HG02885 (cell line): ENCODE data around the gene DHDH.
"Not testable (repeated sequence)": the region's sequence is repeated elsewhere in the genome, so short reads cannot be mapped to it uniquely, and the experiment has no call there.

Source experiments
- ATAC-seq: cut with Tn5 transposase; IDR thresholded peaks from one replicate; pipeline ENCODE4 v1.9.1; 2021; ENCODE audit warnings: mild to moderate bottlenecking; ENCODE audit not compliant: unreplicated experiment, poor library complexity

Gene DHDH

DNA sequence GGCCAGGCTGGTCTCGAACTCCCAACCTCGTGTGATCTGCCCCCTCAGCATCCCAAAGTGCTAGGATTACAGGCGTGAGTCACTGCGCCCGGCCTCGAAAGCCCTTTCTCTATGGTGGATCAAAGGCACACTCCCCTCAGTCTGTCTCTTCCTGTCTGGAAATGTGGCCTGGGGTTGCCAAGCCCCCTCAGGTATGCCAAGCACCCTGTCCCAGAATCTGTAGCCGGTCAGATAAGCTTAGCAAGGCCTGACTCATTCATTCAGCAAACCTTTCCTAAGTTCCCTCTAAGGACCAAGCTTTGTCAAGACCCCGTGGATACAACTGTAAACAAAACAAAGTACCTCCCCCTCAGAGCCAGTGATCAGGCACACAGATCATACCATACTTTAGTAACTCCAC is 19.3 kb upstream of the DHDH start:
- ATAC-seq = no peak

DNA sequence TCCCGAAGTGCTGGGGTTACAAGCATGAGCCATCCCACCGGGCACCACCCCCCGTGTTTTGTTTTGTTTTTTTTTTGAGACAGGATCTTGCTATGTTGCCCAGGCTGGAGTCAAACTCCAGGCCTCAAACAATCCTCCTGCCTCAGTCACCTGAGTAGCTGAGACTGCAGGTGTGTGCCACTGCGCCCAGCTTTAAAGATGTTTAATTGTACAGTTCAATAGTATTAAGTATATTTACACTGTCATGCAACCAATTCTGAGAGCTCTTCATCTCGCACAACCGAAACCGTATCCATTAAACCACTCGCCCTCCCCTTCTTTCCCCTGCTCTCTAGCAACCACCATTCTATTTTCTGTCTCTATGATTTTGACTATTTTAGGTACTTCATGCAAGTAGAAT is 17.7 kb upstream of the DHDH start:
- ATAC-seq = no peak

DNA sequence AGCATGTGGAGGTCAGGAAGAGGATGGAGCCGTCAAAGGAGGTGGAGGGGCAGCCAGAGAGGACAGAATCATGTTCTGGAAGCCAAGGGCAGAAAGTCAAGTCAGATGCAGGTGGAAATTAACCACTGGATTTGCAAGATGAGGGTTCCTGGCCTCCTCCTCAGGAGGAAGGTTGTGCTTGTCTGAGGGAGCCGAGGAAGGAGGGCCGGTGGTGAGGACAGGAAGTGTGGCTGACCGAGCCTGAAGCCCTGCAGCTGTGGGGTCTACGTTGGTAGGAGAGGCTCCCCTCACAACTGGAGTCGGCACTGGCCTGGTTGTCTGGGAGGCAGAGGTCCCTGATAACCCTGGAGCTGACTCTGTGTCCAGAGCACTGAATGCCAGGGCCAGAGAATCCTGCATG is 15.4 kb upstream of the DHDH start:
- ATAC-seq = no peak

DNA sequence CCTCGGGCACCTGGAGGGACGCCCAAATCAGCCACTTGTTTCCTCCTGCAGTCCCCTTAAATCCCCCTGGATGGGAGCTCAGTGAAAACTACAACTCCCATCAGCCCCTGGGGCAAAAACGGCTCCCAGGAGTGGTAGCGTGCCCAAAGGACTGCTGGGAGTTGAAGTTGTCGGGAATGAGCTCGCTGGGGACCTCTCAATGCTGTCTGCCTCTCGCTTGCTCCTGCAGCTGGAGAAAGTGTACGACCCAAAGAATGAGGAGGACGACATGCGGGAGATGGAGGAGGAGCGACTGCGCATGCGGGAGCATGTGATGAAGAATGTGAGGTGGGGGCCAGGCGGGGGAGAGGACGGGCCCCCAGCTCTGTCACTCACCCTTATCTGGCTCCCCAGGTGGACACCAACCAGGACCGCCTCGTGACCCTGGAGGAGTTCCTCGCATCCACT is 14.7 kb upstream of the DHDH start:
- no peak for ATAC-seq

DNA sequence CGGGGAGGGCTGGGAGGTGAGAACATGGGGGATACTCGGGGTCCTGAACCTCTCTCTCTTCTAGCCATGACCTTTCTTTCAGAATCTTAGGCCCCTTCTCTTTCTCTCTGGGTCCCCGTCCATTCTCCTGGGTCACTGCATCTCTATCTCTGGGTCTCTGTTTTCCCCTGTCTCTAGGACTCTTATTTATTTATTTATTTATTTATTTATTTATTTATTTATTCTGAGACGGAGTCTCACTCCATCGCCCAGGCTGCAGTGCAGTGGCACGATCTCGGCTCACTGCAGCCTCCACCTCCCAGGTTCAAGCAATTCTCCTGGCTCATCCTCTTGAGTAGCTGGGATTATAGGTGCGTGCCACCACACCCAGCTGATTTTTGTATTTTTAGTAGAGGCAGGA is 14.2 kb upstream of the DHDH start:
- ATAC-seq = not testable (repeated sequence)

GRCh38 chr19:48920949-48921348 is 12.6 kb upstream of the DHDH start:
- no peak for ATAC-seq

GRCh38 chr19:48921721-48922500 is 11.6 kb upstream of the DHDH start:
- no peak for ATAC-seq

DNA sequence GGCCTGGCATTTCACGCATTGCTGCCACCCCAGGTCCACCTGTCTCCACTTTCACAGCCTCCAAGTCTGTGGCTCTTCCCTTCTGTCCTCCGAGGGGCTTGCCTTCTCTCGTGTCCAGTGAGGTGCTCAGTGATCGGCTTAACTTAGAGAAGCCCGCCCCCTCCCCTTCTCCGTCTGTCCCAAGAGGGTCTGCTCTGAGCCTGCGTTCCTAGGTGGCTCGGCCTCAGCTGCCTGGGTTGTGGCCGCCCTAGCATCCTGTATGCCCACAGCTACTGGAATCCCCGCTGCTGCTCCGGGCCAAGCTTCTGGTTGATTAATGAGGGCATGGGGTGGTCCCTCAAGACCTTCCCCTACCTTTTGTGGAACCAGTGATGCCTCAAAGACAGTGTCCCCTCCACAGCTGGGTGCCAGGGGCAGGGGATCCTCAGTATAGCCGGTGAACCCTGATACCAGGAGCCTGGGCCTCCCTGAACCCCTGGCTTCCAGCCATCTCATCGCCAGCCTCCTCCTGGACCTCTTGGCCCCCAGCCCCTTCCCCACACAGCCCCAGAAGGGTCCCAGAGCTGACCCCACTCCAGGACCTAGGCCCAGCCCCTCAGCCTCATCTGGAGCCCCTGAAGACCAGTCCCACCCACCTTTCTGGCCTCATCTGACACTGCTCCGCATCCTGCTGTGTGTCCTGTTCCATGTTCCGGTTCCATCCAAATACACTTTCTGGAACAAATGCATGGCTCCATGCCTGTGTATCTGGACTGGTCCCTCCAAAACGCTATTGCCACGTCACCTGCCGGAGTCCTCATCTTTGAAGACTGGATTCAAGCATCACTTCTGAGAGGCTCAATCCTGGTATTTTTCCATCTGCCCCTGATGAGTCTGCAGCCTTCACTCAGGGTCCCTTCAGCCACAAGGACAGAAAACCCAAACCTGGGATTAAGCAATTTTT is 10.7 kb upstream of the DHDH start:
- ATAC-seq = no peak

DNA sequence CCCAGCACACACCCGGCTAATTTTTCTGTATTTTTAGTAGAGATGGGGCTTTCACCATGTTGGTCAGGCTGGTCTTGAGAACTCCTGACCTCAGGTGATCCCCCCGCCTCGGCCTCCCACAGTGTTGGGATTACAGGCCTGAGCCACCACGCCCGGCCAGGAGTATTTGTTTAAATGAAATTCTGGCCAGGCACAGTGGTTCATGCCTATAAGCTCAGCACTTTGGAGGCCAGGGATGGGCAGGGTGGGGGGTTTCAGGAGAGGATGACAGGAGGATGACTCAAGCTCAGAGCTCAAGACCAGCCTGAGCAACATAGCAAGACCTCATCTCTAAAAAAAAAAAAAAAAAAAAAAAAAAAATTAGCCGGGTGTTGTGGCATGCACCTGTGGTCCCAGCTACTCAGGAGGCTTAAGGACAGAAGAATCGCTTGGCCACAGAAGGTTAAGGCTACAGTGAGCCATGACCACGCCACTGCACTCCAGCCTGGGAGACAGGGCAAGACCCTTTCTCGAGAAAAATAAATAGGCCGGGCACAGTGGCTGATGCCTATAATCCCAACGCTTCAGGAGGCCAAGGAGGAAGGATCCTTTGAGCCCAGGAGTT is 8.2 kb upstream of the DHDH start:
- ATAC-seq = no peak

DNA sequence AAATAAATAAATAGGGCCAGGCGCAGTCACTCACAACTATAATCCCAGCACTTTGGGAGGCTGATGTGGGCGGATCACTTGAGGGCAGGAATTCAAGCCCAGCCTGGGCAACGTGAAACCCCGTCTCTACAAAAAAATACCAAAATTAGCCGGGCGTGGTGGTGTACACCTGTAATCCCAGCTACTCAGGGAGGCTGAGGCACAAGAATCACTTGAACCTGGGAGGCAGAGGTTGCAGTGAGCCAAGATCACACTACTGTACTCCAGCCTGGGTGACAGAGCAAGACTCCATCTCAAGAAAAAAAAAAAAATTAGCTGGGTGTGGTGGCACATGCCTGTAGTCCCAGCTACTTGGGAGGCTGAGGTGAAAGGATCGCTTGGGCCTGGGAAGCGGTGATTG is 7.6 kb upstream of the DHDH start:
- ATAC-seq = not testable (repeated sequence)

- ATAC-seq = no peak
These were observed 6.6 kb upstream of the DHDH start for GRCh38 chr19:48926909-48927308.

GRCh38 chr19:48927692-48928091 is 5.8 kb upstream of the DHDH start:
- ATAC-seq = not testable (repeated sequence)

DNA sequence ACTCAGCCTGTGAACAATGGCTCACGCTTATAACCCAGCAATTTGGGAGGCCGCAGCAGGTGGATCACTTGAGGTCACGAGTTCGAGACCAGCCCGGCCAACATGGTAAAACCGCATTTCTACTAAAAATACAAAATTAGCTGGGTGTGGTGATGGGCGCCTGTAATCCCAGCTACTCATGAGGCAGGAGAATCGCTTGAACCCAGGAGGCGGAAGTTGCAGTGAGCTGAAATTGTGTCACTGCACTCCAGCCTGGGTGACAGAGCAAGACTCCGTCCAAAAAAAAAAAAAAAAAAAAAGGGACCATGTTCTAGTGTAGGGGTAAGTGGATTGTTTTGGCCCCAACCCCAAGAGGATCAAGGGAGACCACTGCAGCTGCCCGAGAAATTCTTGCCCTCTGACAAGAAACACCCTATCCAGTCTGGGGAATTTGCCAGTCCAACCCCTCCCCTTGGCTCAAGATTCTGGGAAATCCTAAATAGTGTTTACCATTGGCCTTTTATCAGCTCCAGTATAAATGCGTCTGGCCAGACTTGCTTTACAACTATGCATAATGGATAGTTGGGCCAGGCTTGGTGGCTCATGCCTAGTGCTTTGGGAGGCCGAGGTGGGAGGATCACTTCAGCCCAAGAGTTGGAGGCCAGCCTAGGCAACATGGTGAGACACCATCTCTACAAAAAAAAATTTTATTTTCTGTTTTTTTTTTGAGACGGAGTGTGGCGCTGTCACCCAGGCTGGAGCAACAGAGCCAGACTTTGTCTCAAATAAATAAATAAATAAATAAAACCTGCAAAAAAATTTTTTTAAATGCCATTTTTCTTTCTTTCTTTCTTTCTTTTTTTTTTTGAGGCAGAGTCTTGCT is 5.1 kb upstream of the DHDH start:
- ATAC-seq = no peak

- ATAC-seq = no peak
These were observed 1.3 kb downstream of the DHDH start for GRCh38 chr19:48934837-48935236.

DNA sequence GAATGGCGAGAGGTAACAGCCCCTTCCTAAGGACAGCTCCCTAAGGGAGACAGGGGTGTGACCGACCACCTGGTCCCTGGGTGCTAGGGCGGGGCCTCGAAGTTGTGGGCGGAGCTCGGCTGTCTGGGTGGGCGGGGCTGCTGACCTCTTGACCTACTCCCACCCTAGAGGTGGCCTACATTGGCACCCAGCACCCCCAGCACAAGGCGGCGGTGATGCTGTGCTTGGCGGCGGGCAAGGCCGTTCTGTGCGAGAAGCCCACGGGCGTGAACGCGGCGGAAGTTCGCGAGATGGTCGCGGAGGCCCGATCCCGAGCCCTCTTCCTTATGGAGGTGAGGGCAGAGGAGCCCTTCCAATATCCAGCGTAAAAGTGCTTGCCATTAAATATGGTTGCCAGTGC is 2.4 kb downstream of the DHDH start:
- no peak for ATAC-seq

GRCh38 chr19:48938256-48938655 is 4.8 kb downstream of the DHDH start:
- ATAC-seq = no peak

DNA sequence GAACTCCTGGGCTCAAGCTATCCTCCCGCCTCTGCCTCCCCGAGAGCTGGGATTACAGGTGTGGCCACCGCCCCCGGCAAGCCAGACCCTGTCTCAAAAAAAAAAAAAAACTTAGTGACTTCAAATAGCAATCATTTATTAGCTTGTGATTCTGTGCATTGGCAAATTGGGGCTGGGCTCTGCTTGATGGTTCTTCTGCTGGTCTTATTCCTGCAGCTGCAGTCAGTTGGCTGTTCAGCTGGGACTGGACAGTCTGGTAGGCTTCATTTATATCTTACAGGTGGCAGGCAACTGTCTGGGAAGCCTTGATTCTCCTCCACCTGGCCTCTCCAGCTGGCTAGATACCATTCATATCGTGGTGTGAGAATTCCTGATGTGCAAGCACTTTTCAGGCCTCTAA is 7.4 kb downstream of the DHDH start:
- ATAC-seq = no peak

DNA sequence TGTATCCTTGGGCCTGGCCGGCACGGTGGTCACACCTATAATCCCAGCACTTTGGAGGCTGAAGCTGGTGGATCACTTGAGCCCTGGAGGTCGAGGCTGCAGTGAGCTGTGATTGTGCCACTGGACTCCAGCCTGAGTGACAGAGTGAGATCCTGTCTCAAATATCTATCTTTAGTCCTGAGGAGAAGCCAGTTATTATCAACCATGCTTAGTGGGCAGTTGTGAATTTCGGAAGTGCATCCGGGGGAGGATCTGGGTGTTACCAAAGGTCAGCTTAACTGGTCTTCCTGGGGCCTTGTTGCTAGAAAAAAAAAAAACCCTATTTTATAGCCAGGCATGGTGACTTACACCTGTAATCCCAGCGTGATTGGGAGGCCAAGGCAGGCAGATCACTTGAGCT is 9.6 kb downstream of the DHDH start:
- ATAC-seq = no peak

DNA sequence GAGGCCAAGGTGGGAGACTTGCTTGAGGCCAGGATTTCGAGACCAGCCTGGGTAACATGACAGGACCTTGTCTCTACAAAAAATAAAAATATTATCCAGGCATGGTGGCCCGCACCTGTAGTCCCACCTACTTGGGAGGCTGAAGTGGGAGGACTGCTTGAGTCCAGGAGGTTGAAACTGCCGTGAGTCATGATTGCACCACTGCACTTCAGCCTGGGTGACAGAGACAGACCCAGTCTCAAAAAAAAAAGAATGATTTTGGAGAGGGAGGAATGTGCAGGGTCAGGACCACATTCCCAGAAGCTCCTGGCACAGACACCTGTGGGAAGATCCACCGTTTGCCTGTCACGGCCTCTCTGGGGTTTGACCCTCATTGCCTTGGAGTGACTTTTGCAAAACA is 11.9 kb downstream of the DHDH start:
- ATAC-seq = no peak

DNA sequence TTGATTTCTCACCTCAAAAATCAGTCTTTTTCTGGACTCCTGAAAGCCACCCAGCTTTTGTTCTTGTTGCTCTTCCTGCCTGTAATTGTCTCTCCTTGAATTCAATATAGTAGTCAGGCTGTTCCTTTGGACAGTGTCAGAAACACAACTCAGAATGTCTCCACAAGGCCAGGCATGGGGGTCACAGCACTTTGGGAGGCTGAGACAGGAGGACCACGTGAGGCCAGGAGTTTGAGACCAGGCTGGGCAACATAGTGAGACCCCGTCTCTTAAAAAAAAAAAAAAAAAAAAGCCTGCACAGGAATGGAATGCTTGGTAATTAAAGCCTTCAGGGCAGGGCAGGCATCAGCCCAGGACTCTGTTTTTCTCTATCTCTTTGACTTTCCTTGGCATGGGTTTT is 12.3 kb downstream of the DHDH start:
- no peak for ATAC-seq
